Measurements from ENCODE around the gene SNX5. TPM values are rescaled to one million over a fixed set of nuclear protein-coding genes. Genes with fewer than 3 reads are reported as not detected.

The SNX5 gene
- polyA plus RNA-seq, 3 donors: 34.3 to 100 (median 74.8) TPM

DNA sequence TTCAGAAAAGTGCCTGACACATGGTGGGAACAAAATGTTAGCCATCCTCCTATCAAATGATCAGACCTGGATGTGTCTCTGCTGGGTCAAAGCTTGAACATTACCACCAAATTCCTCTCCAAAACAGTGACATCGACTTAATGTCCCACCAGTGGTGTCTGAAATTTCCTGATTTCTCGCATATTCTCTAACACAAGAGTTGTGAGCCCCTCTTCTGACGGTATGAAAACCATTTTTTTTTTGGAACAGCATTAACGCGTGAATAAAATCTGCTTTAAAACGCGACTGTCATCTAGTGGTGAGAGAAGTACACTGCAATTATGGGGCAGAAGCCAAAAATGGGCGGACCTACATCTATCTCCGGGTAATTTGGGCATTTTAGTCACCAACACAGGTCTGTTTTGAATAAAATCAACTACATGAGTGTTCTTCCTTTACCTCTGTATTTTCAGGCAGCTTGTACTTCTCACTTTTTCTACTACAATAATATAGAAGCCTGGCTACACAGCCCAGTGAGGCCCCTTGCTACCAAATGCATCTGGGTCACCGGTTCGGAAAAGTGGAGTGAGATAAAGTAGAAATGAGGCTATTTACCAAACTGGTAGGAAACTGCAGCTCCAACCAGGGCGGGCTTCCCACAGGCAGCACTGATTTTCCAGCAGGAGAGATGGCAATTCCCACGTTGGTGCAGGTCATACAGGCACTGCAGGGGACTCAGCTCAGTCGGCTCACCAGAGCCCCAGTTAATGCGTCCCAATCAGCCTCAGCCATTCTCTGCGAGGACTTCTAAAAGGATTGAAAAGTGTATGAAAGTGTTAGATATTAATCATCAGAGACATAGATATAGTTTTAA is 27.6 kb upstream of the SNX5 start:
- 21 to 24% (median 22%) methylated on average over 16 of the region's 16 CpGs for WGBS, 3 donors
- H3K27ac ChIP-seq (ENCODE audit: low read depth, low read length): no peak overlapping the region

GRCh38 chr20:17993546-17993945 is 25.0 kb upstream of the SNX5 start:
- 81 to 92% (median 84%) methylated on average over 3 of the region's 3 CpGs for WGBS, 3 donors
- no peak overlapping the region for H3K27ac ChIP-seq (ENCODE audit: low read depth, low read length)

- 48 to 65% (median 54%) methylated on average over 5 of the region's 5 CpGs for WGBS, 3 donors
- no peak overlapping the region for H3K27ac ChIP-seq (ENCODE audit: low read depth, low read length)
These were observed 24.4 kb upstream of the SNX5 start for GRCh38 chr20:17992847-17993513.

DNA sequence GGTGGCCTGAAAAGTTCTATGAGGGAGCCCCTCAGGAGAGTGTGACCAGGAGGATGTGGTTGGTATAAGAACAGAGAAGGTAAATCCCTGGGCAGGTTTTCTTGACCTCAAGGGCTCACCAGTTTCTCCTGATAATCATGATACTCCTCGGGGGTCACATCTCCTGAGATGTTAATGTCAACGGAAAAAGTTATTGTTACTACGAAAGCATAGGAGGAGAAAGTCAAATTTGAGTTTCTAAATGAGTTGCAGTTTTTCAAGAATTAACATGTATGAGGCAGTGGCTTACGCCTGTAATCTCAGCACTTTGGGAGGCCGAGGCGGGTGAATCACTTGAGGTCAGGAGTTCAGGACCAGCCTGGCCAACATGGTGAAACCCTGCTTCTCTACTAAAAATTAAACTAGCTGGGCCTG is 23.6 kb upstream of the SNX5 start:
- WGBS, 3 donors: 74 to 88% (median 85%) methylated on average over 6 of the region's 6 CpGs
- no peak overlapping the region for H3K27ac ChIP-seq (ENCODE audit: low read depth, low read length)

DNA sequence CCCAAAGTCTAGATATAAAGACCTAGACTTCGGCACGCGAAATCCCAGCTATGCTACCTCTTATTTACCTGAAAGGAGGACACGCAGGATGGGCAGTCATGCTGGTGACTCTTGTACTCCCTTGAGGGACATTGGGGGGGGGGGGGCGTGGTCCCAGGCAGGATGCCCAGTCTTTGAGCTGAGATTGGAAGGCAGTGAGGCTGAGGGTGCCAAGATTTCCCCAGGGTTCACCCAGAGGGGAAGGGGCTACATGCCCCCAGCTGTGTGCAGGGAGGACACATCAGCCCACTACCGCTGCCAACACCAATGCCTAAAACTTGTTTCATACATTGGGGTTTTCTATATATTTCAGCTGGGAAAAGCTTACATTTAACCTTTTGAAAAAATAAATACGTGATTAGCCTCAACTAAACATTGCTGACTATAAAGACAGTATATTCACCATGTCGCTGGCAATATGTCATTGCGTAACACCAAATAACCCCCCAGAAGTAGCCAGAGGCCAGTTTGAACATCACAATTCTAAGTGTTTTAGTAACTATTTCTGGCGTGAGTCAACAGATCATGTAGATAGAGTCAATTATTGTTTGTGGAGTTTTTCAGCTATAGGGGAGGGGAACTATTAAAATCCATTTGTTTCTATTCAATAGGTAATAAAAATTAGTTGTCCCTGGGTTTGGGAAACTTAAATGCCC is 21.8 kb upstream of the SNX5 start:
- H3K27ac ChIP-seq (ENCODE audit: low read depth, low read length): no peak overlapping the region
- WGBS, 3 donors: 90 to 93% (median 92%) methylated on average over 10 of the region's 10 CpGs

DNA sequence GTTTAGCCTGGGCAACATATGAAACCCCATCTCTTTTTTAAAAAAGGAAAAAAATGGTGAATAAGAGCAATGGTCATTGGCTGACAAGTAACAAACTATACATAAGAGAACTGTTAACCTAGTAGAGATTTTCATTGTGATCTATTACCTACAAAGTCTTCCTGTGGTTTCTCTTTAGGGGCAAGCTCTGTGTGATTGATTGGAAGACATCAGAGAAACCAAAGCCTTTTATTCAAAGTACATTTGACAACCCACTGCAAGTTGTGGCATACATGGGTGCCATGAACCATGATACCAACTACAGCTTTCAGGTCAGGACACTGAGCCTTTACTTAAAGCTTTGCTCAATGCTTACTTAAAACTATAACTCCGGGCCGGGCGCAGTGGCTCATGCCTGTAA is 19.4 kb upstream of the SNX5 start:
- 93 to 96% (median 93%) methylated on average over 3 of the region's 3 CpGs for WGBS, 3 donors

DNA sequence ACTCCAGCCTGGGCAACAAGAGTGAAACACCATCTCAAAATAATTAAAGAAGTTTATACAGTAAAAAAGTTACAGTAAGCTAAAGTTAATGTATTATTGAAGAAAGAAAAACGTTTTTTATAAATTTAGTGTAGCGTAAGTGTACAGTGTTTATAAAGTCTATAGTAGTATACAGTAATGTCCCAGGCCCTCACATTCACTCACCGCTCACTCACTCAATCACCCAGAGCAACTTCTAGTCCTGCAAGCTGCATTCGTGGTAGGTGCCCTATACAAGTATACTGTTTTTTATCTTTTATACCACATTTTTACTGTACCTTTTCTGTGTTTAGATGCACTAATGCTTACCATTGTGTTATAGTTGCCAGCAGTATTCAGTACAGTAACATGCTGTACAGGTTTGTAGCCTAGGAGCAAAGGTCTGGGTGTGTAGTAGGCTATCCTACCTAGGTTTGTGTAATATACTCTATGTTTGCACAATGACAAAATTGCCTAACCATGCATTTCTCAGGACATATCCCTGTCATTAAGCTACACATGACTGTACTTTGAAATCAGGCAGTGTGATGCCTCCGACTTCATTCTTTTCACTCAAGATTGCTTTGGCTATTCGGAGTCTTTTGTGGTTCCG is 16.9 kb upstream of the SNX5 start:
- WGBS, 3 donors: 82 to 92% (median 91%) methylated on average over 7 of the region's 7 CpGs
- no peak overlapping the region for H3K27ac ChIP-seq (ENCODE audit: low read depth, low read length)

More for the DNA sequence above, 19.4 kb upstream of the SNX5 start:
- no peak overlapping the region for H3K27ac ChIP-seq (ENCODE audit: low read depth, low read length)

DNA sequence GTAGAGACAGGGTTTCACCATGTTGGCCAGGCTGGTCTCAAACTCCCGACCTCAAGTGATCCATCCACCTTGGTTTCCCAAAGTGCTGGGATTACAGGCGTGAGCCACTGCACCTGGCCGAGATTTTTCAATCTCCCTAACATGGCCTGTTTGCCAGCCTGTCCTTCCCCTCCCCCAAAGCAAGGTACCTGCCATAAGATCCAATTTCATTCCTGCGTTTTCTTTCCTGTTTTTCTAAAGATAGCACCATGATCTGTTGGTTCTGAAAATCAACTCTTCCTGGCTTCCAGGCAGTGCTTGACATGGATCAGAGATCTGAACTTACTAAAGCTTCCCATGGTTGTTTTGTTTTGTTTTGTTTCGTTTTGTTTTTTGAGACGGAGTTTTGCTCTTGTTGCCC is 7.7 kb upstream of the SNX5 start:
- H3K27ac ChIP-seq (ENCODE audit: low read depth, low read length): no peak overlapping the region
- 86 to 96% (median 93%) methylated on average over 6 of the region's 6 CpGs for WGBS, 3 donors

GRCh38 chr20:17972121-17972520 is 3.5 kb upstream of the SNX5 start:
- 72 to 80% (median 74%) methylated on average over 2 of the region's 2 CpGs for WGBS, 3 donors
- H3K27ac ChIP-seq (ENCODE audit: low read depth, low read length): no peak overlapping the region

DNA sequence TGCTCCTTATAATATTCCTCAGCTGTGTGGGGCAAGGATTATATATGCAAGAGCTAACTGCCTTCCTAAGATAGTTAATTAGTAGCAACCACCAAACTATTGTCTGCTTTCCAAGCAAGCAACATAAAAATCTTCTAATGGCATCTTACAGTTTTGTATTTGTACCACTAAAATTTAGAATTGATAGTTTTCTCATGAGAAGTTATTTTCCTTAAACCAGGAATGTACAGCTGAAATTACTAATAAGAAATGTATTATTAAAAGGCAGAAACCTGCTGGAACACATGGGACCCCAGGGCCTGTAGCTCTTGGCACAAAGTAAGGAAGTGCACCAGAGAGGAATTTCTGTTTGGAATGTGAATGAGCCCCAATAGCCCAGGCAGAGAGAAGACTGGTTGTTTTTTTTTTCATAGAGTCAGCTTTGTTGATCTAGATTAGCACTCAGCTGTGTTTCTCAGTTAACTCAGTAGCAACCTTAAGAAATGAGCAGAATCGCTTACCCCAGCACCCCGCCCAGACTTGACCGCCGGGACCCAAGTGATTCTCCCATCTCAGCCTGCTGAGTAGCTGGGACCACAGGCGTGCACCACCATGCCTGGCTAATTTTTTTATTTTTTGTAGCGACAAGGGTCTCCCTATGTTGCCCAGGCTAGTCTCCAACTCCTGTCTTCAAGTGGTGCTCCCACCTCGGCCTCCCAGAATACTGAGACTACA is 2.9 kb upstream of the SNX5 start:
- 47 to 75% (median 68%) methylated on average over 7 of the region's 7 CpGs for WGBS, 3 donors
- H3K27ac ChIP-seq (ENCODE audit: low read depth, low read length): no peak overlapping the region

DNA sequence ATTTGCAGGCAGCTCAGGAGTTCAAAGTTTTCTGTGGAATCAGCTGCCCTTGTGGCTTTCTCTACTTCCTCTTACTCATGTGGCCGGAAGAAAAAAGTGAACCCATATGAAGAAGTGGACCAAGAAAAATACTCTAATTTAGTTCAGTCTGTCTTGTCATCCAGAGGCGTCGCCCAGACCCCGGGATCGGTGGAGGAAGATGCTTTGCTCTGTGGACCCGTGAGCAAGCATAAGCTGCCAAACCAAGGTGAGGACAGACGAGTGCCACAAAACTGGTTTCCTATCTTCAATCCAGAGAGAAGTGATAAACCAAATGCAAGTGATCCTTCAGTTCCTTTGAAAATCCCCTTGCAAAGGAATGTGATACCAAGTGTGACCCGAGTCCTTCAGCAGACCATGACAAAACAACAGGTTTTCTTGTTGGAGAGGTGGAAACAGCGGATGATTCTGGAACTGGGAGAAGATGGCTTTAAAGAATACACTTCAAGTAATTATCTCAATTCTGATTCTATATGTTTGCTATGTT is 1.4 kb upstream of the SNX5 start:
- 7 to 9% (median 7%) methylated on average over 9 of the region's 9 CpGs for WGBS, 3 donors
- H3K27ac ChIP-seq (ENCODE audit: low read depth, low read length): peak overlapping the region; percentile 67

- peak overlapping the region; percentile 6 for H3K27ac ChIP-seq (ENCODE audit: low read depth, low read length)
- WGBS, 3 donors: 0% methylated on average over 28 of the region's 28 CpGs
These were observed 787 bp upstream of the SNX5 start for GRCh38 chr20:17969278-17969883.

- 0% methylated on average over 41 of the region's 41 CpGs for WGBS, 3 donors
- H3K27ac ChIP-seq (ENCODE audit: low read depth, low read length): peak overlapping the region; percentile 39
These were observed 851 bp downstream of the SNX5 start for GRCh38 chr20:17967521-17968365.

DNA sequence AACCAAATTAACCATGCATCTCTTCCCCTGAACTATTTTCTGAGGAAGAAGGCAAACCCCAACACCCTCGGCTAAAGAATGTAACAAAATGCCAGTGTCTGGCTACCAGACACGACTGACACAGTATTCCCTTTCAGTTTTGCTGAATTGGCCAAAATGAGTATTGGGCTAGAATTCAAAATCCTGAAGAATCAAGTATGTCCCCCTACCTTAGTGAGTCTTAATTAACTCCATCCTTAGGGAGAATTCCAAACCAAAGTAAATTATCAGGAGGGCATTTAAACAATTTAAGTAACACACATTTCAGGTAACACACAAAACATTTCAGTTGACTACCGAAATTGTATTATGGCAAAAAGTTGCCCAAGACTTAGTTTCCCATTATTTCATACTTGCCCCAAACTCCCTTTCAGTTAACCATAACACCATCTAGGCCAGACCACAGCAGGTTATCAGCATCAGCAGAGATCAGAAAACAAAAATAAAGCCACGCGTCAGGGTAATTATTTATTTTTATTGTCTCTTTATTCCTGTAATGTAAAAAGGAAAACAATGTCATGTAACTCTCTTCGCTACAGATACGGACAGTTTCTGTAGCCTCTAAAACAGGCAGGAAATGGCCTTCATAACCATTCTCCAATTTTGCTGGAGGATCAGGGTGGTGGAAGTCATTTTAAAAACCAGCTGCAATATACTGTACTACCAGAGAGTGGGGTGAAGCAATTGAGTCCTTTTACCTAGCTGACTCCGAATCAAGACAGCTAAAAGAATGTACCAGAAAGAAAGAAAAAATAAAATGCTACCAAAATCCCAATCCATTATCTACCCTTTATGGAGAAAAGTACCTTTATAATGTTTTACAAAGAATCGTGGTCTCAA is 1.9 kb downstream of the SNX5 start:
- WGBS, 3 donors: 7 to 9% (median 8%) methylated on average over 9 of the region's 9 CpGs
- no peak overlapping the region for H3K27ac ChIP-seq (ENCODE audit: low read depth, low read length)

DNA sequence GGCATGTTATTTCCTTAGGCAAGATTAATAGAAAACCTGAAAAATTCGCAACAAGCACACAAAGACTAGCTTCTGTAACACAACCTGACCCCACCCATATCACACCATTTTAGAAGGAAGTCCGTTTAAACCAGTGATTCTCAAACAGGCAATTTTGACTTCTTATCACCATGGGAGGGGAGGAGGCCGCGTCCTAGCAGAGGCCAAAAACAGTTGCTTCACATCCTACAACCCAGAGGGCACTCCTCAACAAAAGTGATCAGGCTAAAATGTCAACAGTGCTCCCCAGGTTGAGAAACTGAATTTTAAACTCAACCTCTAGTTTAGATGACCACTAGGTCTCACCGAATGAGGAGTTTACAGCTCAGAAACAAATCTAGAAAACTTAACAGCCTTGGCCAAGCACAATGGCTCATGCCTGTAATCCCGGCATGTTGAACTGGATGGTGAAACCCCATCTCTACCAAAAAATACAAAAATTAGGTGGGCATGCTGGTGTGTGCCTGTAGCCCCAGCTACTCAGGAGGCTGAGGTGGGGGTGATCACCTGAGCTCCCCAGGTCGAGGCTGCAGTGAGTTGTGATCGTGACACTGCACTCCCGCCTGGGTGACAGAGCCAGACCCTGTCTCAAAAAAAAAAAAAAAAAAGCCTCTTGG is 3.4 kb downstream of the SNX5 start:
- 51 to 70% (median 52%) methylated on average over 9 of the region's 9 CpGs for WGBS, 3 donors
- no peak overlapping the region for H3K27ac ChIP-seq (ENCODE audit: low read depth, low read length)
